Measurements from ENCODE around the gene CECR2.

DNA sequence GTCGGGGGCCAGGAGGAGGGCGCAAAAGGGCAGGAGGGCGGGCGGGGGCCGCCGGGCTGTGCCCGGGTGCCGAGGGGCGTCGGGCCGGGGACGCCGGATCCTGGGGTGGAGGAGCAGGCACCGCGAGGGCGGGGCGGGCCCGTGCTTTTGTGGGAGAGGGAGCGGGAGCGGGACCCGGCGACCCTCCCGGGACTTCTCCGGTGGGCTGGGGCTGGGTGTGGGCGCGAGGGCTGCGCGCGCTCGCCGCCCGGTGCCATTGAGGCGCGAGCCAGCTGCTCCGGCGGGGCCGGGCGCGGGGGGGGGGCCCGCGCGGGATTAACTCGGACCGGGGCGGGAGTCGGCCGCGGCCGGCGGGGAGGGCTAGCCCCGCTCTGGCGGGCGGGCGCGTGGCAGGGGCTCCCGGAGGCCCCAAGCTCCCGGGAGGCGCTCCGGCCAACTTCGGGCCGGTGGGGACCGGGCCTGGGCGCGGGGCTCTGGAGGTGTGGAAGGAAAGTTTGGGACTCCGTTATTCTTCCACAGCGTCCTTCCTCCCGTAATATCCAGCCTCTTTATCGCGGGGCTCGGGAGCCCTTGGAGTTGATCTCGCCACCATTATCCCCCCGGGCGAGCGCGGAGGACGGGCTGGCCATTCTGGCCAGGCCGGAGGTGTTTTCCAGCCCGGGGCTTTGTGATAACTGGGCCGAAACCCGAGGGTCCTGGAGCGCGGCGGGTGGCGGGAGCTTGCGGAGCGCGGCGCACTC is 936 bp downstream of the CECR2 start:
- no peak for TF ChIP-seq ARNT (IDR thresholded peaks at IDR 0.05)
- TF ChIP-seq LEF1 (IDR thresholded peaks at IDR 0.05; ENCODE audit: borderline replicate concordance), result no peak
- TF ChIP-seq SP1 (IDR thresholded peaks at IDR 0.05), result no peak
- TF ChIP-seq FOXM1 (IDR thresholded peaks at IDR 0.05; ENCODE audit: borderline replicate concordance), result no peak; the same call in 1 of the 2 replicates
- TF ChIP-seq HDGF (IDR thresholded peaks at IDR 0.05; ENCODE audit: borderline replicate concordance), result no peak
- no peak for TF ChIP-seq ZNF384 (IDR thresholded peaks at IDR 0.05)
- no peak for TF ChIP-seq ELF4 (IDR thresholded peaks at IDR 0.05)
- TF ChIP-seq L3MBTL2 (conservative IDR thresholded peaks at IDR 0.05), result no peak
- no peak for TF ChIP-seq FOXK2 (IDR thresholded peaks at IDR 0.05)
- no peak for TF ChIP-seq FOXA1 (IDR thresholded peaks at IDR 0.05)
- no peak for TF ChIP-seq BHLHE40 (IDR thresholded peaks at IDR 0.05; ENCODE audit: borderline replicate concordance)
- no peak for TF ChIP-seq TARDBP (IDR thresholded peaks at IDR 0.05)
- no peak for TF ChIP-seq PKNOX1 (IDR thresholded peaks at IDR 0.05)
